HG02884 (cell line): ENCODE results near the gene CLSTN1.

ENCODE experiments used
- ATAC-seq: cut with Tn5 transposase; IDR thresholded peaks from one replicate; pipeline ENCODE4 v1.9.1; 2021; ENCODE audit warnings: mild to moderate bottlenecking, moderate library complexity; ENCODE audit not compliant: unreplicated experiment

The CLSTN1 gene

GRCh38 chr1:9732123-9732971 is 91.4 kb downstream of the CLSTN1 start:
- ATAC-seq = no peak

GRCh38 chr1:9731561-9731960 is 92.2 kb downstream of the CLSTN1 start:
- no peak for ATAC-seq

GRCh38 chr1:9731051-9731537 is 92.7 kb downstream of the CLSTN1 start:
- ATAC-seq = no peak

GRCh38 chr1:9730096-9730901 is 93.5 kb downstream of the CLSTN1 start:
- ATAC-seq = no peak

- no peak for ATAC-seq
Observed at GRCh38 chr1:9729523-9729922, 94.2 kb downstream of the CLSTN1 start.

- no peak for ATAC-seq
Observed at GRCh38 chr1:9728451-9729295, 95.1 kb downstream of the CLSTN1 start.

GRCh38 chr1:9726905-9727595 is 96.7 kb downstream of the CLSTN1 start:
- no peak for ATAC-seq

- ATAC-seq = no peak
Observed at GRCh38 chr1:9726406-9726805, 97.4 kb downstream of the CLSTN1 start.

GRCh38 chr1:9724706-9725476 is 98.9 kb downstream of the CLSTN1 start:
- ATAC-seq = no peak

GRCh38 chr1:9723926-9724325 is 99.8 kb downstream of the CLSTN1 start:
- ATAC-seq = no peak

GRCh38 chr1:9723068-9723805 is 100.5 kb downstream of the CLSTN1 start:
- no peak for ATAC-seq

- ATAC-seq = no peak
Observed at GRCh38 chr1:9722378-9722749, 101.4 kb downstream of the CLSTN1 start.

GRCh38 chr1:9721606-9722377 is 102.0 kb downstream of the CLSTN1 start:
- no peak for ATAC-seq

GRCh38 chr1:9720785-9721605 is 102.8 kb downstream of the CLSTN1 start:
- ATAC-seq = no peak

- no peak for ATAC-seq
Observed at GRCh38 chr1:9719978-9720722, 103.6 kb downstream of the CLSTN1 start.

- ATAC-seq = no peak
Observed at GRCh38 chr1:9718006-9718680, 105.6 kb downstream of the CLSTN1 start.
